ENCODE data around the gene CCNB2. TPM values are rescaled to one million over a fixed set of nuclear protein-coding genes. Genes with fewer than 3 reads are reported as not detected.

The CCNB2 gene
- total RNA-seq, 2 donors from 2014 or later, result 77.5 to 87.2 TPM

DNA sequence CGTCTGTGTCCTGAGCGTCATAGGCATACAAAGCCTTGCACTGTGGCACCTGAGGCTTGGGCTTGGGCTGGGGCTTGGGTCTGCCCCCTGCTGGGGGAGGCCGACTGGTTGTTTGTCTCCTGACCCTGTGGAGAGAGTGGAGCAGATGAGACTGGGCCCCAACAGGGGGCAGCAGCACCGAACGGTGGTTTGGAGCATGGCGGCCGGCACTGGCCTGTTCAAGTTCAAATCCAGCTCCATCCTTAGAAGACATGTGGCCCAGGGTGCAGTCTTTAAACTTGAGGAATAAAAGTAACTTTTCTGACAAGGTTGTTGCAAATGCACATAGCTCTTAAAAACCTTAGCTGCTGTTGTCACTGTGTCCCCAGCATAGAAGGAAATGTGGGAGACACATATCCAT, 33.3 kb downstream of the CCNB2 start:
- no peaks in the 10 kb centered on the region for H3K9me3 ChIP-seq (ENCODE audit: control insufficient read depth, low read length)
- Mint-ChIP-seq H3K4me3 (no peak overlapping the region), H3K27ac (peak overlapping the region; percentile 10), H3K9me3 (no peaks in the 10 kb centered on the region), H3K4me1 (peaks cover 8% of the 10 kb centered on the region), H3K36me3 (ENCODE audit: low read depth) (peaks cover 62% of the 10 kb centered on the region), H3K27me3 (ENCODE audit: insufficient read depth) (no peaks in the 10 kb centered on the region)
- no peaks in the 10 kb centered on the region for H3K4me1 ChIP-seq (ENCODE audit: control insufficient read depth, insufficient read depth, low read length)
- H3K9ac ChIP-seq (ENCODE audit: extremely low read depth, low read length, poor library complexity, severe bottlenecking), result no peak overlapping the region
- peak overlapping the region; percentile 7 for H3K27ac ChIP-seq (ENCODE audit: low read depth, low read length)
- peak; percentile 91 for DNase-seq
- no peaks in the 10 kb centered on the region for H3K27me3 ChIP-seq (ENCODE audit: control insufficient read depth, insufficient read depth, low read length, poor library complexity, severe bottlenecking)
- TF ChIP-seq, protein P1, sequence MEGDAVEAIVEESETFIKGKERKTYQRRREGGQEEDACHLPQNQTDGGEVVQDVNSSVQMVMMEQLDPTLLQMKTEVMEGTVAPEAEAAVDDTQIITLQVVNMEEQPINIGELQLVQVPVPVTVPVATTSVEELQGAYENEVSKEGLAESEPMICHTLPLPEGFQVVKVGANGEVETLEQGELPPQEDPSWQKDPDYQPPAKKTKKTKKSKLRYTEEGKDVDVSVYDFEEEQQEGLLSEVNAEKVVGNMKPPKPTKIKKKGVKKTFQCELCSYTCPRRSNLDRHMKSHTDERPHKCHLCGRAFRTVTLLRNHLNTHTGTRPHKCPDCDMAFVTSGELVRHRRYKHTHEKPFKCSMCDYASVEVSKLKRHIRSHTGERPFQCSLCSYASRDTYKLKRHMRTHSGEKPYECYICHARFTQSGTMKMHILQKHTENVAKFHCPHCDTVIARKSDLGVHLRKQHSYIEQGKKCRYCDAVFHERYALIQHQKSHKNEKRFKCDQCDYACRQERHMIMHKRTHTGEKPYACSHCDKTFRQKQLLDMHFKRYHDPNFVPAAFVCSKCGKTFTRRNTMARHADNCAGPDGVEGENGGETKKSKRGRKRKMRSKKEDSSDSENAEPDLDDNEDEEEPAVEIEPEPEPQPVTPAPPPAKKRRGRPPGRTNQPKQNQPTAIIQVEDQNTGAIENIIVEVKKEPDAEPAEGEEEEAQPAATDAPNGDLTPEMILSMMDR (conservative IDR thresholded peaks at IDR 0.05), result peak; percentile 90
- 79 to 85% methylated on average over 6 to 7 of the region's 7 CpGs for WGBS, 2 experiments (ENCODE audit: insufficient coverage in 1 of 2, insufficient read length in 1 of 2)
- H3K4me3 ChIP-seq (ENCODE audit: low read length), result no peak overlapping the region
- H3K36me3 ChIP-seq (ENCODE audit: control insufficient read depth, insufficient read depth, low read length), result peaks cover 71% of the 10 kb centered on the region

DNA sequence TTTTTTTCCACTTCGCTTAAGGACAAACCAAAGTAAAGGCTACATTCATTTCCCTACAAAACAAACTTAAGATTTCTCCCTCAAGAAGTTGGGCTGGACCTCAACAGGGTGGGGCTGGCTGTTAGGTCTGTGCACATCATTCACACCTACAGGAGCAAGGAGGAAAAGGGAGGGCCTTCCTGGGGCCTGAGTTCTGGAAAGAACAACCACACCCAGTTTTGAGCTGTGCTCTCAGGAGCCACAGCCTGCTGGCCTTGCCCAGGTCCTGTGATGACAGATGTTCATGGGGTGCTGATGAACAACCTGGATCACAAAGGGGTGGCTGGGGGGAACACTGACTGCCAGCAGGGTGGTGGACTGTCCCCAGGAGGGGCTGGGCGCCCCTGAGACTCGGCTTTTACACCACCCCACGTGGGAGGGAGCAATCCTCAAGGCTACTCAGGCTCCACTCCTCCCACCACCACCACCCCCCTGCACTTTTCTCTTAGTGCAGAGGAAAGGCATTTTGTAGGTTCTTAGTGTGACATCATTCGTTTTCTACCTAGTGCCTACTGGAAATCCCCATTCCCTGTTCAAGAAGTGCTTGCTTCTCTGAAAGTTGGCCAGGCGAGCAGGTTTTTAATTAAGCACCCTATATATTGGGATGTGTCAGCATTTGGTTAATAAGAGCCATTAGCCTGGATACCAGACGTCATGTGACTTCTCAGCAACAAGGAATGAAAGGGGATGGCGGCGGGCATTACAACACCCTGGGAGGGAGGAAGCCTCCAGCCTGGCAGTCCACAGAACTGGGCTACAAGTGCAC, 35.7 kb downstream of the CCNB2 start:
- no peaks in the 10 kb centered on the region for H3K4me1 ChIP-seq (ENCODE audit: control insufficient read depth, insufficient read depth, low read length)
- H3K4me1 Mint-ChIP-seq, result peaks cover under 1% of the 10 kb centered on the region
- H3K9me3 ChIP-seq (ENCODE audit: control insufficient read depth, low read length), result no peaks in the 10 kb centered on the region
- no peak overlapping the region for H3K9ac ChIP-seq (ENCODE audit: extremely low read depth, low read length, poor library complexity, severe bottlenecking)
- no peak overlapping the region for H3K4me3 Mint-ChIP-seq
- no peak overlapping the region for H3K27ac Mint-ChIP-seq
- H3K27me3 ChIP-seq (ENCODE audit: control insufficient read depth, insufficient read depth, low read length, poor library complexity, severe bottlenecking), result no peaks in the 10 kb centered on the region
- H3K36me3 ChIP-seq (ENCODE audit: control insufficient read depth, insufficient read depth, low read length), result peaks cover 49% of the 10 kb centered on the region
- H3K27ac ChIP-seq (ENCODE audit: low read depth, low read length), result peak overlapping the region; percentile 53
- H3K4me3 ChIP-seq (ENCODE audit: low read length), result no peak overlapping the region
- peaks cover 46% of the 10 kb centered on the region for H3K36me3 Mint-ChIP-seq (ENCODE audit: low read depth)
- WGBS, 2 experiments (ENCODE audit: insufficient coverage in 1 of 2, insufficient read length in 1 of 2), result 95 to 100% methylated on average over 4 to 9 of the region's 9 CpGs
- no peak for DNase-seq
- no peaks in the 10 kb centered on the region for H3K27me3 Mint-ChIP-seq (ENCODE audit: insufficient read depth)
- no peaks in the 10 kb centered on the region for H3K9me3 Mint-ChIP-seq
- TF ChIP-seq, protein P1 (conservative IDR thresholded peaks at IDR 0.05), result no peak

DNA sequence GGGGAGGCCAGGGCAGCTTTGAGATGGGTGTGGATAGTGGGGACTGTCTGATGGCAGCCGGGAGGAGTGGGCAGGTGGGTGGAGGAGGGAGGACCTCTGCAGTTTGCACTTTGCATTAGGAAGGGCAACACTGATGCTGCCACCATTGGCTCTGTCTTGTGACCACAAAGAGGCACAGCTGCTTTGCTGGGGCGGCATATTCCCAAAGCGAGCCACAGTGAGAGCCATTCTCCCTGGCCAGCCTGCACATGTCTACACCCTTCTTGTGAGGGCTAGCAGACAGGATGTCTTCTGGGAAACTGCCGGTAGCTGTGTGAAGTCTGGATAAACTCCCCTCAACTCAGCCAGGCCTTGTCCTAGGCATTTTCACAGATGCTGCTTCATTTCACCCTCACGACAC, 38.3 kb downstream of the CCNB2 start:
- no peak overlapping the region for H3K4me3 ChIP-seq (ENCODE audit: low read length)
- no peaks in the 10 kb centered on the region for H3K4me1 ChIP-seq (ENCODE audit: control insufficient read depth, insufficient read depth, low read length)
- WGBS, 2 experiments (ENCODE audit: insufficient coverage in 1 of 2, insufficient read length in 1 of 2), result 90 to 95% methylated on average over 5 of the region's 5 CpGs
- Mint-ChIP-seq H3K27me3 (ENCODE audit: insufficient read depth) (no peaks in the 10 kb centered on the region), H3K4me1 (peaks cover 3% of the 10 kb centered on the region), H3K27ac (no peak overlapping the region), H3K4me3 (no peak overlapping the region), H3K9me3 (no peaks in the 10 kb centered on the region), H3K36me3 (ENCODE audit: low read depth) (peaks cover 33% of the 10 kb centered on the region)
- DNase-seq, result no peak
- no peaks in the 10 kb centered on the region for H3K27me3 ChIP-seq (ENCODE audit: control insufficient read depth, insufficient read depth, low read length, poor library complexity, severe bottlenecking)
- no peak overlapping the region for H3K27ac ChIP-seq (ENCODE audit: low read depth, low read length)
- peaks cover 23% of the 10 kb centered on the region for H3K36me3 ChIP-seq (ENCODE audit: control insufficient read depth, insufficient read depth, low read length)
- H3K9ac ChIP-seq (ENCODE audit: extremely low read depth, low read length, poor library complexity, severe bottlenecking), result no peak overlapping the region
- H3K9me3 ChIP-seq (ENCODE audit: control insufficient read depth, low read length), result no peaks in the 10 kb centered on the region
- TF ChIP-seq, protein P1 (conservative IDR thresholded peaks at IDR 0.05), result no peak

Data from endodermal cell (in vitro differentiated cells).